Activated CD8-positive, alpha-beta T cell treated with anti-CD3 and anti-CD28 coated beads for 36 hours (primary cell): ENCODE measurements around the gene NUDT7. TPM values are rescaled to one million over a fixed set of nuclear protein-coding genes. Genes with fewer than 3 reads are reported as not detected.

Experiments
- ATAC-seq: fragments of 200-7000 bp; cut with Tn5 transposase; one replicate; pipeline ENCODE4 v1.10.0; 2021; ENCODE audit warnings: mild to moderate bottlenecking, moderate library complexity
- CTCF ChIA-PET: fragments of 350-600 bp; sonication (Branson Sonifier 250); formaldehyde crosslinking; loops from one replicate; lab custom pipeline; 2021; ENCODE audit warnings: antibody characterized with exemption; lab: Charles Lee
- POLR2A ChIA-PET: fragments of 350-600 bp; sonication (Branson Sonifier 250); formaldehyde crosslinking; loops from one replicate; lab custom pipeline; 2021; ENCODE audit warnings: antibody characterized with exemption; lab: Charles Lee
- DNase-seq: peaks from one replicate; pipeline ENCODE4 v3.0.0-alpha.2; 2020
- H3K27ac Mint-ChIP-seq: one replicate; pipeline ENCODE4 v1.8.0; 2021; ENCODE audit warnings: mild to moderate bottlenecking, mixed read lengths
- H3K27me3 Mint-ChIP-seq: one replicate; pipeline ENCODE4 v1.8.0; 2021; ENCODE audit warnings: mixed read lengths
- H3K36me3 Mint-ChIP-seq: one replicate; pipeline ENCODE4 v1.8.0; 2021; ENCODE audit warnings: low read depth, mixed read lengths
- H3K4me1 Mint-ChIP-seq: one replicate; pipeline ENCODE4 v1.8.0; 2021; ENCODE audit warnings: low read depth, mixed read lengths
- H3K4me3 Mint-ChIP-seq: one replicate; pipeline ENCODE4 v1.8.0; 2021; ENCODE audit warnings: mild to moderate bottlenecking, moderate library complexity, mixed read lengths
- H3K9me3 Mint-ChIP-seq: one replicate; pipeline ENCODE4 v1.8.0; 2021; ENCODE audit warnings: mixed read lengths
- intact Hi-C: fragments of 100-400 bp; cut with micrococcal nuclease; formaldehyde crosslinking; loops from one replicate; pipeline ENCODE4 v1.10.0; 2022
- total RNA-seq, 2 experiments: library from RNA; stranded (reverse); gene quantifications; one replicate each; pipeline ENCODE4 v1.2.3, GENCODE V29; 2021
- TF ChIP-seq, protein P1 (sequence below): fragments of 200-600 bp; IDR thresholded peaks from one replicate; pipeline ENCODE4 v1.8.0; 2022; ENCODE audit warnings: antibody characterized with exemption, mild to moderate bottlenecking

The NUDT7 gene
- total RNA-seq, 2 experiments from 2014 or later, result 6.4 to 8.0 TPM

DNA sequence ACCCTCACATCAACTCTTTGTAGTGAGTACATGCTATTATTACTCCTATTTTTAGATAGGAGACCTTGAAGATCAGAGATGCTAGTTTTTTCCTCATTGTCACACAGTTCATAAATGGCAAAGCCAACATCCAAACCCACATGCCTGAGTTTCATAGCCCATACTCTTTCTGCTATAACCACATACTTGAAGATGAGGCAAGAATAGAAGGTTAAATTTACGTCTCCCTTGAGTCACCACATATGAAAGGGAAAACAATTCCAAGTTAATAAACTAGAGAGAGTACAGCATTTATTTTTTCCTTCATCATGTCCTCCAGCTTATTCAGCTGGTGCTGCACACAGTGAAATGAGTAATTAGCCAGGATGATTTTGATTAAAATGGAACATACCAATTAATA is 23.7 kb downstream of the NUDT7 start:
- Mint-ChIP-seq H3K27ac (no peak overlapping the region), H3K9me3 (no peaks in the 10 kb centered on the region), H3K4me1 (no peaks in the 10 kb centered on the region), H3K4me3 (no peak overlapping the region), H3K27me3 (peaks cover 8% of the 10 kb centered on the region), H3K36me3 (no peaks in the 10 kb centered on the region)
- no peak for DNase-seq
- TF ChIP-seq, protein P1, sequence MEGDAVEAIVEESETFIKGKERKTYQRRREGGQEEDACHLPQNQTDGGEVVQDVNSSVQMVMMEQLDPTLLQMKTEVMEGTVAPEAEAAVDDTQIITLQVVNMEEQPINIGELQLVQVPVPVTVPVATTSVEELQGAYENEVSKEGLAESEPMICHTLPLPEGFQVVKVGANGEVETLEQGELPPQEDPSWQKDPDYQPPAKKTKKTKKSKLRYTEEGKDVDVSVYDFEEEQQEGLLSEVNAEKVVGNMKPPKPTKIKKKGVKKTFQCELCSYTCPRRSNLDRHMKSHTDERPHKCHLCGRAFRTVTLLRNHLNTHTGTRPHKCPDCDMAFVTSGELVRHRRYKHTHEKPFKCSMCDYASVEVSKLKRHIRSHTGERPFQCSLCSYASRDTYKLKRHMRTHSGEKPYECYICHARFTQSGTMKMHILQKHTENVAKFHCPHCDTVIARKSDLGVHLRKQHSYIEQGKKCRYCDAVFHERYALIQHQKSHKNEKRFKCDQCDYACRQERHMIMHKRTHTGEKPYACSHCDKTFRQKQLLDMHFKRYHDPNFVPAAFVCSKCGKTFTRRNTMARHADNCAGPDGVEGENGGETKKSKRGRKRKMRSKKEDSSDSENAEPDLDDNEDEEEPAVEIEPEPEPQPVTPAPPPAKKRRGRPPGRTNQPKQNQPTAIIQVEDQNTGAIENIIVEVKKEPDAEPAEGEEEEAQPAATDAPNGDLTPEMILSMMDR, result no peak
- ATAC-seq, result no peak
- ChIA-PET POLR2A (no interaction called here), CTCF (no interaction called here)
- intact Hi-C loops, result no loop called here

DNA sequence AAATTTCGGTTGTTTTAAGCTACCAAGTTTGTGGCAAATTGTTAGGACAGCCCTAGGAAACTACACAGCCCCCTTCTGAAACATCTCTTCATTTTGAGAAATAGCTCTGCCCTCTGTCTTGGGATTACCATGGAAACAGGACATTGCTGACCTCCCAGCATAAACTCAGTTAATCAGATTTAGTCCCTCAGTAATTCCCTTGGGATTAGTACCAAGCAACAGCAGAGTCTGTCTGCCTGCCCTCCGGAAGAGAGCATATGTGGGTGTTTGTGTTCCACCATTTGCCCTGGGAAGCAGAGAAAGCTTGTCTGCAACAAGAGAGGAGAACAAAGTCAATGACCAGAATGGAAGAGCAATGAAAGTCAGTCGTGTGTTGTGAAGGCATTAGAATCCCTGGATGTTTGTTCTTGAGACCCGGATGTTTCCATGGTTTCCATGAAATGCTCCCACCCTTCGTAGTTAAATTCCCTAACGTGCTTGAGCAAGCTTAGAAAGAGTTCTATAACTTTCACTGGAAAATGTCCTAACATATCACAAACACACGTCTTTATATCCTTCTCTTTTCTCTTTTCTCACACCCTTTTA is 26.2 kb downstream of the NUDT7 start:
- TF ChIP-seq, protein P1, result no peak
- Mint-ChIP-seq H3K27me3 (peaks cover 18% of the 10 kb centered on the region), H3K36me3 (no peaks in the 10 kb centered on the region), H3K4me3 (no peak overlapping the region), H3K4me1 (no peaks in the 10 kb centered on the region), H3K27ac (no peak overlapping the region), H3K9me3 (no peaks in the 10 kb centered on the region)
- POLR2A ChIA-PET, result no interaction called here
- DNase-seq (no peak), ATAC-seq (no peak)
- intact Hi-C loops, result no loop called here
- CTCF ChIA-PET, result interaction anchor here (1.0 kb wide), 1 partner anchor 12 kb away, joined by 3 read pairs; no protein-coding TSS in a partner anchor

DNA sequence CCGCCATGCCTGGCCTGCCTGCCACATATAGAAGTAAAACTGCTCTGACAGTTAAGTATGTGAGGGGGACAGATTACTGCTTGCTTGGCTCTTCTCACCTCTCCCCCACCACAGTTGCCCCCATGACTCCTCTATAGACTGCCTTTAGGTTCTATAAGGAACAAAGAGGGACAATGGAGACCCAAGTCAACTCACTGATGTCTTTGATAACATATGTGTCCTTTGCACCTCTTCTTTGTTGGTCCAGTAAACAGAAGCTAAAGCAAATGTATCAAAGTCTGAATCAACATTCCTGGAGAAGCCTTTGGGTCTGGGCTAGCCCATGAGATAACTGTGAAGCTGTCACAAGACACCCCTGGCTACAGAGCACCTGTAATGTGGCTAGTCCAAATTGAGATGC is 27.1 kb downstream of the NUDT7 start:
- intact Hi-C loops, result no loop called here
- no peaks in the 10 kb centered on the region for H3K36me3 Mint-ChIP-seq
- no peak for ATAC-seq
- no peak overlapping the region for H3K4me3 Mint-ChIP-seq
- POLR2A ChIA-PET, result no interaction called here
- DNase-seq, result no peak
- CTCF ChIA-PET, result no interaction called here
- H3K27ac Mint-ChIP-seq, result no peak overlapping the region
- no peaks in the 10 kb centered on the region for H3K9me3 Mint-ChIP-seq
- peaks cover 21% of the 10 kb centered on the region for H3K27me3 Mint-ChIP-seq
- H3K4me1 Mint-ChIP-seq, result no peaks in the 10 kb centered on the region
- TF ChIP-seq, protein P1, result no peak

DNA sequence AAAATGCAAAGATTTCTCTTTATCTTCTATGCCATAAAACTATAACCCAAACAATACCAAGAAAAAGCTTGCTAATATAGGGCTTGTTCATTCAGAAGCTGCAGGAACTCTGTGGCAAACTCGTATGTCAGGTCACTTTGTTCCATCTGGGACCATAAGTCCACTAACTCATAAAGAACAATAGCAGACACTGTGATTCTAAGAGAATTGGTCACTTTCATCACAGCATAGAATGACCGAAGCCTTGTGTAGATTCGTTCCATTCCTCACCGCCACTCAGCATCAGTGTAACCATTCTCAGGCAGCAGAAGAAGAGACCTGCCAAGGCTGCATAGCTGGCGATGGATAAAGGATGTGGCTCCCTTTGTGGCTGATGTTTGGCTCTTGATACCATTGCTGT is 35.7 kb downstream of the NUDT7 start:
- ATAC-seq, result no peak
- H3K27ac Mint-ChIP-seq, result no peak overlapping the region
- intact Hi-C loops, result no loop called here
- ChIA-PET POLR2A (no interaction called here), CTCF (no interaction called here)
- no peak for DNase-seq
- peaks cover 15% of the 10 kb centered on the region for H3K27me3 Mint-ChIP-seq
- H3K9me3 Mint-ChIP-seq, result no peaks in the 10 kb centered on the region
- H3K4me3 Mint-ChIP-seq, result no peak overlapping the region
- H3K36me3 Mint-ChIP-seq, result no peaks in the 10 kb centered on the region
- H3K4me1 Mint-ChIP-seq, result no peaks in the 10 kb centered on the region
- TF ChIP-seq, protein P1, result no peak

DNA sequence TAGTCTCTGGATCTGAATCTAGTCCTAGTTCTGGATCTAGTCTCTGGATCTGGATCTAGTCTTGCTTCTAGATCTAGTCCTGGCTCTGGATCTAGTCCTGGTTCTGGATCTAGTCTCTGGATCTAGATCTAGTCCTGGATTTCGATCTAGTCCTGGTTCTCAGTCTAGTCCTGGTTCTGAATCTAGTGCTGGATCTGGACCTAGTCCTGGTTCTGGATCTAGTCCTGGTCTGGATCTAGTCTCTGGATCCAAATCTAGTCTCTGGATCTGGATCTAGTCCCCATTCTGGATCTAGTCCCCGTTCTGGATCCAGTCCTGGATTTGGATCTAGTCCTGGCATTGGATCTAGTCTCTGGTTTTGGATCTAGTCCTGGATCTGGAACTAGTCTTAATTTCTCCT is 36.2 kb downstream of the NUDT7 start:
- TF ChIP-seq, protein P1, result no peak
- Mint-ChIP-seq H3K4me3 (no peak overlapping the region), H3K4me1 (no peaks in the 10 kb centered on the region), H3K27me3 (peaks cover 12% of the 10 kb centered on the region), H3K9me3 (no peaks in the 10 kb centered on the region), H3K27ac (no peak overlapping the region), H3K36me3 (no peaks in the 10 kb centered on the region)
- ATAC-seq (no peak), DNase-seq (no peak)
- CTCF ChIA-PET, result no interaction called here
- intact Hi-C loops, result no loop called here
- POLR2A ChIA-PET, result no interaction called here
